ENCODE measurements around the gene KIAA1755. TPM values are rescaled to one million over a fixed set of nuclear protein-coding genes. Genes with fewer than 3 reads are reported as not detected.

The KIAA1755 gene
- polyA plus RNA-seq, 4 donors, result 2.7 to 4.1 (median 3.1) TPM

DNA sequence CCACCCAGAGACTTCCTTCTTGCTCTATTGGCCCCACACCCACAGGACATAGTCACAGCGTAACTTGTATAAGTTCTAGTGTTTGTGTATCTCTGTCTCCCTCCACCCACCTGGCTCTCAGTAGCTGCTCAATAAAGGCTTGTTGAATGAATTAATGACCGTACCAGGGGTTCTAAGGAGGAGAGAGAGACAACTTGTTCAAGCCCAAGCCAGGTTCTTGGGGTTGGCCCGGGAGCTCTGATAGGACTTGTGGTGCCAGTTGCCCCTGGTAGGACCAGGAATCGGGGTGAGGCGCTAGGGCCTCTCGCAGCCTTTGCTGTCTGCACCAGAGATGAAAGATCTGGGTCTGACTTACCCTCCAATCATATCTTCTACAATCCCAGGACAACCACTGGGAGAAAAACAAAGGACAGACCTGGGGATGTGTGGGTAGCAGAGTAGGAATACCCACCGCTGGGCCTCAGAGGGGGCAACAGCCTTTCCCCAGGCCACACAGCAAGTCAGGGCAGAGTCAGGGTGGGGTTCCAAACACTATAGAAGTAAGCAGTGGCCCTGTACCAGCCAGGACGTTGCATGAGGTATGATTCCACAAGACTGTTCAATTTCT, 90.2 kb downstream of the KIAA1755 start:
- no peak for DNase-seq (ENCODE audit: low read depth in 4 of 4, low spot score in 3 of 4)

DNA sequence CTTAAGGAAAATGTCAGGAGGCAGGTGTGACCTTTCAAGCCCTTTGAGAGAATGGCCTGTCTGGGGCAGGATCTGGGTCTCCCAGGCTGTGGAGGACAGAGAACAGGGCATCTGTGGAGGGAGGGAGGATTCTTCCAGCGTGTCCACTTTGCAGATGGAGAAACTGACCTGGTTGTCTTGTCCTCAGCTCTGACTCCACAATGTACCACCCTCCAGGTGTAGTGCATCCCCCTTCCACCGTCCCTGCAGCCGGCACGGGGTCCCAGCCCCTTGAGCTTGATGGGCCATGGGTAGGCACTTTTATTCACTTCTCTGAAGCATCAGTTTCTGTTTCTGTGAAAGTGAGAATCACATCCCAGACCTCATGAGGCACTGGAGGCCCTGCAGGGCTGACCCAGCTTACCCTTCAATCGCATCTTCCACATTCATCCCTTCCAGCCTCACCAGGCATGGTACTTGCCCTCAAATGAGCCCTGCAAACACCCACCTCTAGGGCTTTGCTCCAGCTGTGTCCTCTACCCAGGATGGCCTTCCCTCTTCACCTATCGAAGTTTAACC, 90.8 kb downstream of the KIAA1755 start:
- DNase-seq (ENCODE audit: low read depth in 4 of 4, low spot score in 3 of 4), result no peak

DNA sequence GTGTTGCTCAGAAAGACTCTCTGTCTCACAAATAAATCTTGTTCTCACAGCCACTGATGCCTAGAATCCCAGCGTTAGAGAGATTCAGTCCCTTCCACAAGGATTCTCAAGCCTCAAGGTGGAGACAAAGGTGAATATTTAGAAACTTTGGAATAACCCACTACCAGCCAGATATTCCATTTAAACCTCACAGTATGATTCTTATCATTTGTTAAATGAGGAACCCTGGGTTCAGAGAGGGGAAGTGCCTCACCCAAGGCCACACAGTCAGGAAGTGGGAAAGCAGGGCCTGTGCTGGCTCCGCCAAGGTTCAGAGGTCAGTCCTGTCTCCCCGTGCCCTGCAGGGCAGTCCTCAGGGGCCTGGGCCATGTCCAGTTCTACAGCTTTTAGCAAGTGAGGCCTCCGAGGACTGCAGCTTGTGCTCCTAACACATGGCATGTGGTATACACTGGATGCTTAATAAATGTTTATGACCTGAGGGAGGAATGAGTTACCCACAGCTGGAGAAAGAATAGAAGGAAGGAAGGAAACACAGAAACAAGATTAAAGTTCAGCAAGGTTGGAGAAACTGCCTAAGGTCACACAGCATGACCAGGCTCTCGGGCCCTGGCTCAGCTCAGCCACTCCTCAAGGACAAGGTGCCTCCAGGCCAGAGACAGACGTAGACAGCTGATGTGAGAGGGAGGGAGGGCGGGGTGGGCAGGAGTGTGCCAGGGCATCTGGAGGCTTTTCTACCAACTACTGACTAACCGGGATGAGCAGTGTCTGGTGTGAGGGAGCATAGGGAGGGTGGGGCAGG, 91.5 kb downstream of the KIAA1755 start:
- DNase-seq (ENCODE audit: low read depth in 4 of 4, low spot score in 3 of 4), result no peak

DNA sequence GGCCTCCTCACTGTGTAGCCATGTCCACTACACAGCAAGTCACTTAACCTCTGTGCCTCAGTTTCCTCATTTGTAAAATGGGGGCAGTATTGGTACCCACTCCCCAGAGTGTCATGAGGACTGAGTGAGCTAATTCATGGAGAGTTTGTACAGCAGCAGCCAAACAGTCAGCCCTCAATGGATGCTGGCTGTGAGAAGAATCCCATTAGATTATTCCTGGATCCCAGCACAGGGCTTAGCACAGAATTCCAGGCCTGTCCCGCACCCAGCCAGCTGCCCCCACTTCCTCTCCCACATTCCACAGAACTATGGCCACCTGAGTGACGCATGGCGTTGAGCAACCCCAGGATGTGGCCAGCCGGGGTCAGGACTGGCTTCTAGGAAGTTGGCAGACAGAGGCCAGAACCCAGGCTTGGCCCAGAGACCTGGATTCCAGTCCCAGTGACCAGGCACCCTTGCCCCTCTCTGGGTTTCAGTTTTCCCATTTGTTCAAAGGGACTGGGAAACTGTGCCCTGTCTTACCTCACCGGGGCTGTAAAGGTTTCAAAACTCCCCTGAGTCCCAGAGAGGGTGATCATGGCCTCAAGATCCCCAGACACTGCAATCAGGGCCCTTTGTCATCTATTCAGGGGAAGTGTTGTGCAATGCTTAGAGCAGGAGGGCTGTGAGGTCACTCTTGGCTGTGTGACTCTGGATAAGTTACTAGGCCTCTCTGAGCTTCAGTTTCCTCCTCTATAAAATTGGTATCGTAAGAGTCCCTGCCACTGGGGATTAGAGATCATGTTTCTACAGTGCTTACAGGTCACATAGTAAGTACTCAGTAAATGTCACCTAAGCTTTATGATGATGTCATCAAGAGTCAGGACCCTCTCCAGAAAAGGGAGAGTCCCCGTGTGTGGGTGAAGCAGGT, 92.4 kb downstream of the KIAA1755 start:
- no peak for DNase-seq (ENCODE audit: low read depth in 4 of 4, low spot score in 3 of 4)

DNA sequence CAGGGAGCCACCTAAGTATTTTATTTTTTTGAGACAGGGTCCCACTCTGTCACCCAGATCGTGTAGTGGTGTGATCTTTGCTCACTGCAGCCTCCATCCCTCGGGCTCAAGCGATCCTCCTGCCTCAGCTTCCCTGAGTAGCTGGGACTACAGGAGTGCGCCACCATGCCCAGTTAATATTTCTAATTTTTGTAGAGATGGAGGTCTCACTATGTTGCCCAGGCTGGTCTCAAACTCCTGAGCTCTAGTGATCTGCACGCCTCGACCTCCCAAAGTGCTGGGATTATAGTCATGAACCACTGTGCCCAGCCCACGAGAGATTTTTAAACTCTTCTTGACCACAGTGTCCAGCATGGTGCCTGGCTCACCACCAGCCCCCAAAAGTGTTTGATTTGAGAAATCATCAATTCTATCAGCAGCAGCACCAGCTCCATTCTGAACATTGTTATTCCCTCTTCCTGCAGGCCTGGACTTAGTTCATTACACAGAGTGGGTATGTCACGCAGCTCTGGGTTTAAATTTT, 93.1 kb downstream of the KIAA1755 start:
- no peak for DNase-seq (ENCODE audit: low read depth in 4 of 4, low spot score in 3 of 4)

DNA sequence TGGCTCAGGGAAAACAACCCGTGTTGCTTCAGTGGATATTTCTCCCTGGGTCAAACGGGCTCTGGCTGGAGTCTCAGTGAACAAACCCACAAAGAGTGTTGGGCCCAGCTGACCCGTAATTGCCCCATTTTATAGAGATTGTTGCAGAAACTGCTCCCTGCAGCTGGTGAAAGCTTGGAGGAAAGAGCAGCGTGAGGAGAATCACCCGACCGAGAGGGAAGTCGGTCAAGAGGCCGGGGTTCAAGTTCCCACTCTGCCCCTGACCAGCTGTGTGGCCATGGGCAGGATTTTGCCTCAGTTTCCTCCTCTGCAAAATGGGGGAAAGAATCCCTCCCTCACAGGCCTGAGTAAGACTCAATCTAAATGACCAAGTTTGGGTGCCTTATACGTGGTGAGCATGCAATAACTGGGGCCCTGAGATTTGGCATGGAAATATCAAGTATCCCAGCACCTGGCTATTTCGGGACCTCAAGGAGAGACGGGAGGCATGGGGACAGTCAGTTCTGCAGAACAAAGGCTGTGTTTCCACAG, 93.8 kb downstream of the KIAA1755 start:
- DNase-seq (ENCODE audit: low read depth in 4 of 4, low spot score in 3 of 4), result no peak

DNA sequence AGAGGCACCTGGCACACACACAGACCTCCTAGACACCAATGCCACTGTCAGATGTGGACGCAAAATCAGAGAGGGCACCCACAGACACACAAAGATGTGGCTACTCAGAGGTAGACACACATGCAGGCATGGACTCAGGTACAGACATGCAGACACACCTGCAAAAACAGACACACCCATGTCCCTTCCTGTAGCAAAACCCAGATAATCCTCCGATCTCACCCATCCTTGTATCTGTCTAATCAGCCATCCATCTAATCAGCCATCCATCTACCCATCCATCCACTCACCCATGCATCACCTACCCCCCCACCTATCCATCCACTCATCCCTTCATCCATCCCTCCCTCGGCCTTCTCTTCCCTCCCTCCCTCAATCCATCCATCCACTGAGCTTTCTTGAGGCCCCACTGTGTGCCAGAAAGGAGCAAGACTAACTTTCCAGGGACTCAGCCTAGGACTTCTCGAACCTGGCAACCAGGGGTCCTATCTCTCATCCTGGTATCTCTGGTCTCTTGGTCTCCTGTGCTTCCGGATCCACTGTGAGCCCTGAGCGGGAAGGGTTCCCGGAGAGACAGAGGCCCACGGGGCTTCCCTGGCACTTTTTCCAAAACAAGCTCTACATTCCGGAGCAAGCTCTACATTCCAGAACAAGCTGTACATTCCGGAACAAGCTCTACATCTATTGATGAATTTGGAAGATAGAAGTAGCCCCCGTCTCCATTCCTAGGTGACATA, 94.4 kb downstream of the KIAA1755 start:
- DNase-seq (ENCODE audit: low read depth in 4 of 4, low spot score in 3 of 4), result no peak

DNA sequence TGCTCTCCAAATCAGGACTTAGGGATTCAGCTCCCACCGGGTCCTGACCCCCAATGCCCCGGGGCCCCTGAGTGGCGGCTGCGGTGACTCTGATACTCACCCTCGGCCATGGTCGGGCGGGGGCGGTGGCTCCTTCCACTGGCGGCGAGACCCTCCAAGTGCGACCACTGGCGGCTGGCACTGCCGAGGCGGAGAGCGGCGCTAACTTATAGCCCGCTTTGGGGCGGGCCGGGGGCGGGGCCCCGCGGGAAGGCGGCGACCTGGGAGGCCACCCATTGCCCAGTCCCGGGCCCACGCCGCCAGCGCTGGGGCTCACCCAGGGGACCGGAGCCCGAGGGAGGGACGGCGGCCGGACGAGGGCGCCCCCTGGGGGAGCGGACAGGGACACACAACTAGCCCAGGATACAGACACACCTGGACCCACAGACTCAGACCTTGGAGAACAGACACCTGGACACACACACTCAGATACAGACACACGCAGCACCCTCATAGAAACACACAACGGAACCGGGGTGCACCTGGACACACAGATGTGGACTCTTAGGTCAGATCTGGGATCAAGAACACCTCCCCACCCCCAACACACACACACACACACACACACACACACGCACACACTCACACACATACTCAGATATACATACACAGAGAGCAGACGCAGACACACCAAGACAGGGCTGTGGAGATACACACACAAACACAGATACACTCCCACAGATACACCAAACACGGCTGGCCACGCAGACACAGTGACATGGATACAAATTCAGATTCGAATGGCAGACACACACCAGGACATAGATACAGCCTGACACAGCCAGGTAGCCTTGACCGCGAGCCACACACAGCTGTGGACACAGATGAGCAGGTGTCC, 95.2 kb downstream of the KIAA1755 start, which contains the start of gene TGM2:
TGM2 (minus strand) TSS at position 182 of the 877 bp plus-strand sequence; CDS start at position 110, 72 bp downstream.
- DNase-seq (ENCODE audit: low read depth in 4 of 4, low spot score in 3 of 4), result peak in 2 of 4 donors; percentile 52 to 64

DNA sequence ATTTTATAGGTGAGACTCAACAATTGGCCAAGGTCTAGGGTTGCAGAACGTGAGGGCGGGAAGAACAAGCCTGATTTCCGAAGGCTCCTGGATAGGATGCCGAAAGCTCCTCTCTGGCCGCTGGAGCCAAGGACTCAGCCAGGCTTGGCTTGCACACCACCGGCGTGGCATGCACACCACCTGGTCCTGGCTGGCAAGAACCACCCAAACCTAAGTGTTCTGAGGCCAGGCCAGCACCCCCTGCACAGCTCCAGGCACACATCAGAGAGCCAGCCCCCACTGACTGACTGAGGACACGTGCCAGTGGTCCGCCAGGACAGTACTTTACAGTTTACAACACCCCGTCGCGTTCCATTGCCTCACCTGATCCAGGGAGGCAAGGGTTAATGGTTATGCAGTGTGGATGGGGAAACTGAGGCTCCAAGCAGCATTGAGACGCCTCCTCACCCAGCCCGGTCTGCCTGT, 95.9 kb downstream of the KIAA1755 start:
- no peak for DNase-seq (ENCODE audit: low read depth in 4 of 4, low spot score in 3 of 4)

DNA sequence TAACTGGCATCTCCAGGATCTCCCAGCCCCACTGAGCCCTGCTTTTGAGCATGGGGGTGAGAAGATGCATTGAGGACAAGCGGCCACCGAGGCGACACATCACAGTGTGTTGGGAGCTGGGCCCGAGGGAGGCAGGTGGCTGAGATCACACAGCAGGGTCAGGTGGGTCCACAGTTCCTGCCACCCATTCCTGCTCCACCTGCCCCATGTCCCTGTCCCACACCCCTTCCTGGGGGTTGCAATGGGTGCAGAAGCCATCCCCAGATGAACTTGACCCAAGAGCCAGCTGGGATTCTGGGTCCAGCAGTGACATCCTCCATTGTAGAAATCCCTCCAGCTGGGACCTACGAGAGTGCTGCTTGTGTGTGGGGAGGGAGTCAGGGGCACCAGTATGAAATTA, 96.5 kb downstream of the KIAA1755 start:
- no peak for DNase-seq (ENCODE audit: low read depth in 4 of 4, low spot score in 3 of 4)

DNA sequence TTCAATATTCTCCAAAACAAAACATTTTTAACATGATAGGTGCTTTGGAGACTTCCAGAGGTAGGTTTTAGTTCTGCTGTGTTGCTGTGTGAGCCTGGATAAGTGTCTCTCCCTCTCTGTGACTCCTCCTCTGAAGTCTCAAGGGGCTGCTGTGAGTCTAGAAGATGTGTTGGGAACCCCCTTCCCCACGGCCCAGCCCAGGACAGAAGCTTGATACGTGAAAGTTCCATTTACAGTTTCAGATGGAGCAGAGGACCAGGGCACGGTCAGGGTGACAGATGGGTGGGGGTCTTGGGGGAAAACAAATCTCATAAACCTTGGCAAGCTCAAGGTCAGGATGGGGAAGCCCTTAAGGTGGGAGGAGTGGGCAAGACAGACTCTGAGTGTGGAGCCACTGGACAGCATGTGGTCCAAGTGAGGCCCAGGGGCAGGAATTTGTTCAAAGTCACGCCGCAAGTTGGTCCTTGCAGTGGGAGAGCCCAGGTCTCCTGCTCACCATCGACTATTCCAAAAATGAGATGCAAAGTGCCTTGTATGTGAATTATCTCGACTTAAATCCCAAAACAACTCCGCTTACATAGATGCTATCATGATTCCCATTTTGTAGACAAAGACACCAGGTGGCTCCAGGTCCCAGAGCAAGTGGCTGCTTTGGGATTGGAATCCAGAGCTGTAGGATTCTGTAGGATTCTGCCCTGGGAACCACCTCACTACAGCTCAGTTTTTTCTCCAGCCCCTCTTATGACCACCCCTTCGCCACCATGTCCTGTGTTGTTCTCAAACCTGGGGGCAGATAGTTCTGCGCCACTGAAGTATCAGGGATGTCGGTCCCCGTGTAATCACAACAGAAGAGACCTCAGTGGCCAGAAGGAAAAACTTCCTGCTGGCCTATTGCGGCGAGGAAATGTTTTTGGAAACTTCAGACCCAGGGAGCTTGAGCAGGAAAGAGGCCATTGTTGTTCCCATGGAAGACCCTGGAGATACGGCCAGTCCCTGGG, 97.4 kb downstream of the KIAA1755 start:
- no peak for DNase-seq (ENCODE audit: low read depth in 4 of 4, low spot score in 3 of 4)

DNA sequence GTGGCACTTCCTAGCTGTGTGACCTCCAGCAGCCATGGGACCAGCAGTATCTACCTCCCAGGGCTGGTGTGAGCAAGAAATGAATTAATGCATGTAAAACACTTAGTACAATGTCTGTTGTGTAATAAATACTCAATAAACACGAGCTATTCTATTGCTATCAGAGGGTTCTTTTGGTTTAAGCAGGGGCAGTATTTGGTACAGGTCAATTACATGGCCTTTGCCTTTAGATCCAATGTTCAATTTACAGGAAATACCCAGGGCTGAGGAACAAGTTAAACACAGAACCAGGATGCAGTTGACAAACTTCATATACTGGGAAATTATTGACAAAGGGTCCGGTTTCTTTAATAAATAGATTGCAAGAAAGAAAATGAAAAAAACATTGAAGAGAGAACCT, 98.4 kb downstream of the KIAA1755 start:
- DNase-seq (ENCODE audit: low read depth in 4 of 4, low spot score in 3 of 4), result no peak

DNA sequence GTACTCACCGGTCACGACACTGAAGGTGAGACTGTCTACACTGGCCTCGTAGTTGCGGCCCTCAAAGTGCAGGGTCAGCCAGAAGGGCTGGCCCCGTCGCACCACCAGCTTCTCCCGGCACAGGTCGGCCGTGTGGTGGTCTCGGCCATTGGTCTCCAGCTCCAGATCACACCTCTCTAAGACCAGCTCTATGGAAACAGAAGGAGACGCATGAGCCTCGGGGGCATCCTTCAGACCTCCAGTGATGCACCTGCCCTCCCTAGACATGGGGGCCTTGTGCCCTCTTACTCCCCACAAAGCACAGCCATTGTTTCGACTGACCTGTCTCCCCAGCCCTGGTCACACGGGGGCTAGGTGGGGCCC, 99.1 kb downstream of the KIAA1755 start:
- no peak for DNase-seq (ENCODE audit: low read depth in 4 of 4, low spot score in 3 of 4)

Data from right renal pelvis (tissue), 4 donors.